H9 (cell line): ENCODE results near the gene IL12B. TPM values are rescaled to one million over a fixed set of nuclear protein-coding genes. Genes with fewer than 3 reads are reported as not detected.

Experiments used
- total RNA-seq: library from RNA; stranded (reverse); gene quantifications from 2 replicates; pipeline ENCODE4 v1.2.1, GENCODE V29; 2021

IL12B gene
- total RNA-seq, 1 experiment from 2014 or later: not detected

Other genes starting within 250 kb of the IL12B start
- gene EBF1, start 230.6 kb downstream of the IL12B start, total RNA-seq: not detected in 2 replicates
- gene RNF145, start 120.9 kb downstream of the IL12B start, total RNA-seq: 59.1 and 61.4 TPM in 2 replicates
- 37.9 and 39.0 TPM in 2 replicates for gene UBLCP1, start 67.2 kb downstream of the IL12B start, total RNA-seq